Trophoblast cell (in vitro differentiated cells and primary cell): Measurements from ENCODE around the gene ERBB4.

ENCODE experiments used
- DNase-seq, 2 donors: peaks; one replicate each; pipeline ENCODE4 v3.0.0-alpha.2; 2016
- H2AFZ ChIP-seq: 2 replicates; pipeline ENCODE4 v1.6.1; 2013; ENCODE audit warnings: low read length, moderate library complexity, mild to moderate bottlenecking; ENCODE audit not compliant: insufficient read depth, poor library complexity
- H2AK5ac ChIP-seq: 2 replicates; pipeline ENCODE4 v1.6.1; 2013; ENCODE audit warnings: mild to moderate bottlenecking, low read length
- H2BK120ac ChIP-seq: 2 replicates; pipeline ENCODE4 v1.6.1; 2013; ENCODE audit warnings: low read length, mild to moderate bottlenecking, moderate library complexity; ENCODE audit not compliant: insufficient read depth, poor library complexity
- H2BK12ac ChIP-seq: 2 replicates; pipeline ENCODE4 v1.6.1; 2013; ENCODE audit warnings: mild to moderate bottlenecking, low read length, moderate library complexity
- H2BK5ac ChIP-seq: 2 replicates; pipeline ENCODE4 v1.6.1; 2013; ENCODE audit warnings: low read length, low read depth, moderate library complexity, mild to moderate bottlenecking; ENCODE audit not compliant: poor library complexity
- H3K14ac ChIP-seq: 2 replicates; pipeline ENCODE4 v1.6.1; 2013; ENCODE audit warnings: mild to moderate bottlenecking, low read length
- H3K18ac ChIP-seq: 2 replicates; pipeline ENCODE4 v1.6.1; 2013; ENCODE audit warnings: mild to moderate bottlenecking, low read length
- H3K23ac ChIP-seq: 2 replicates; pipeline ENCODE4 v1.6.1; 2013; ENCODE audit warnings: low read length
- H3K27ac ChIP-seq: 2 replicates; pipeline ENCODE4 v1.5.1; 2013; ENCODE audit warnings: low read depth, mild to moderate bottlenecking, inconsistent platforms, low read length, moderate library complexity
- H3K27me3 ChIP-seq: 2 replicates; pipeline ENCODE4 v1.6.1; 2013; ENCODE audit warnings: inconsistent platforms, mild to moderate bottlenecking, low read length, moderate library complexity; ENCODE audit not compliant: insufficient read depth
- H3K36me3 ChIP-seq, 2 experiments: 1 replicate in 1 of 2; 2 replicates in 1 of 2; pipeline ENCODE4 v1.6.1; 2013; ENCODE audit warnings: low read length in 2 of 2, mild to moderate bottlenecking in 2 of 2, moderate library complexity in 1 of 2; ENCODE audit not compliant: insufficient read depth in 2 of 2, control insufficient read depth in 1 of 2
- H3K4ac ChIP-seq: 2 replicates; pipeline ENCODE4 v1.6.1; 2013; ENCODE audit warnings: low read depth, mild to moderate bottlenecking, low read length, moderate library complexity
- H3K4me1 ChIP-seq, 2 experiments: 1 replicate in 1 of 2; 2 replicates in 1 of 2; pipeline ENCODE4 v1.6.1; 2013; ENCODE audit warnings: low read length in 2 of 2, mild to moderate bottlenecking in 2 of 2, moderate library complexity in 1 of 2; ENCODE audit not compliant: insufficient read depth in 2 of 2, control insufficient read depth in 1 of 2
- H3K4me2 ChIP-seq: 2 replicates; pipeline ENCODE4 v1.6.1; 2013; ENCODE audit warnings: inconsistent platforms, mild to moderate bottlenecking, low read length, moderate library complexity
- H3K4me3 ChIP-seq: 2 replicates; pipeline ENCODE4 v1.5.1; 2013; ENCODE audit warnings: mild to moderate bottlenecking, low read depth, low read length, inconsistent platforms
- H3K79me1 ChIP-seq: one replicate; pipeline ENCODE4 v1.6.1; 2013; ENCODE audit warnings: low read length
- H3K79me2 ChIP-seq: 2 replicates; pipeline ENCODE4 v1.6.1; 2013; ENCODE audit warnings: low read length, mild to moderate bottlenecking; ENCODE audit not compliant: control insufficient read depth, insufficient read depth, poor library complexity
- H3K9ac ChIP-seq: 2 replicates; pipeline ENCODE4 v1.6.1; 2013; ENCODE audit warnings: mild to moderate bottlenecking, low read length
- H3K9me3 ChIP-seq: 2 replicates; pipeline ENCODE4 v1.6.1; 2013; ENCODE audit warnings: low read depth, mild to moderate bottlenecking, control low read depth, inconsistent platforms, low read length; ENCODE audit not compliant: insufficient read depth
- H4K12ac ChIP-seq: 2 replicates; pipeline ENCODE4 v1.6.1; 2013; ENCODE audit warnings: low read depth, mild to moderate bottlenecking, low read length, moderate library complexity
- H4K8ac ChIP-seq: 2 replicates; pipeline ENCODE4 v1.6.1; 2013; ENCODE audit warnings: low read depth, mild to moderate bottlenecking, low read length, moderate library complexity
- H4K91ac ChIP-seq: one replicate; pipeline ENCODE4 v1.6.1; 2013; ENCODE audit warnings: low read depth, mild to moderate bottlenecking, low read length, moderate library complexity
- WGBS: extraction: QIAGEN DNeasy Blood & Tissue Kit; methylation state at CpG from one replicate; pipeline ENCODE4 v1.1.7; 2013; ENCODE audit warnings: missing lambda C conversion rate; ENCODE audit not compliant: insufficient read length, insufficient coverage; ENCODE audit errors: extremely low coverage; 5-methylcytosine and 5-hydroxymethylcytosine counted together

The ERBB4 gene

DNA sequence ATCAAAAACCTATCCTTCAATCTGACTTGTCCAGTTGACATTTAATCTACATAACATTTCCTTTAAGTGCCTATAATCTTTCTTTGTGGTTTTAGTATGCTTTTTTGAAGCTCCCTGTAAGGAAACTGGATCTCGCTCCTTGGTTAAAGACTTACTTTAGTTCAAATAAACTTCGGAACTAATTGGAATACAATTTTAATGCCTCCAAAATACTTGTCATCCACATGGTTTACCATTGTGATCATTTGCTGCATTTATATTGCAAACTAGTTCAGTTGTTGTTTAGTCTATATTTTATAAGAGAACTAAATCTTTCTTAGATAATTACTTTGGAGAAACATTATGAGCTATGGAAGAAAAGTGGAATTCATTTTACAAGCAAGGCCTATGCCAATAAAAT, 496.0 kb downstream of the ERBB4 start:
- Histone ChIP-seq H3K79me1 (no peaks in the 10 kb centered on the region), H3K36me3 (no peaks in the 10 kb centered on the region), H2BK5ac (no peak overlapping the region), H2AFZ (no peak overlapping the region), H4K8ac (no peak overlapping the region), H4K91ac (no peak overlapping the region), H3K27me3 (no peaks in the 10 kb centered on the region), H3K4me2 (no peak overlapping the region), H3K4me3 (no peak overlapping the region), H2BK120ac (no peak overlapping the region), H3K4me1 (no peaks in the 10 kb centered on the region), H2AK5ac (no peak overlapping the region), H2BK12ac (no peak overlapping the region), H3K79me2 (no peaks in the 10 kb centered on the region), H3K27ac (no peak overlapping the region), H4K12ac (no peak overlapping the region), H3K9ac (no peak overlapping the region), H3K9me3 (no peaks in the 10 kb centered on the region), H3K23ac (no peak overlapping the region), H3K4ac (no peak overlapping the region), H3K18ac (no peak overlapping the region), H3K14ac (no peak overlapping the region)
- WGBS, result no CpG with 5 or more reads among the region's 2 CpGs
- no peak for DNase-seq

- H3K23ac ChIP-seq, result no peak overlapping the region
- no peak overlapping the region for H3K4me2 ChIP-seq
- no peak overlapping the region for H2AK5ac ChIP-seq
- H3K4me1 ChIP-seq, result no peaks in the 10 kb centered on the region
- no peak overlapping the region for H4K91ac ChIP-seq
- H4K8ac ChIP-seq, result no peak overlapping the region
- H3K79me1 ChIP-seq, result no peaks in the 10 kb centered on the region
- H3K9me3 ChIP-seq, result no peaks in the 10 kb centered on the region
- no peak overlapping the region for H3K27ac ChIP-seq
- H3K4me3 ChIP-seq, result no peak overlapping the region
- no peak overlapping the region for H2BK120ac ChIP-seq
- no peak overlapping the region for H3K9ac ChIP-seq
- no peaks in the 10 kb centered on the region for H3K79me2 ChIP-seq
- no peaks in the 10 kb centered on the region for H3K27me3 ChIP-seq
- H3K18ac ChIP-seq, result no peak overlapping the region
- H2BK12ac ChIP-seq, result no peak overlapping the region
- H2AFZ ChIP-seq, result no peak overlapping the region
- H3K4ac ChIP-seq, result no peak overlapping the region
- H2BK5ac ChIP-seq, result no peak overlapping the region
- no peak overlapping the region for H3K14ac ChIP-seq
- H4K12ac ChIP-seq, result no peak overlapping the region
- no peaks in the 10 kb centered on the region for H3K36me3 ChIP-seq
- no peak for DNase-seq
Measured at GRCh38 chr2:212037062-212037461, 501.5 kb downstream of the ERBB4 start.

GRCh38 chr2:212034841-212035585, 503.6 kb downstream of the ERBB4 start:
- Histone ChIP-seq H3K23ac (no peak overlapping the region), H3K27ac (no peak overlapping the region), H4K8ac (no peak overlapping the region), H3K79me2 (no peaks in the 10 kb centered on the region), H2BK12ac (no peak overlapping the region), H3K9me3 (no peaks in the 10 kb centered on the region), H4K12ac (no peak overlapping the region), H3K79me1 (no peaks in the 10 kb centered on the region), H3K4me2 (no peak overlapping the region), H2AFZ (no peak overlapping the region), H3K4ac (no peak overlapping the region), H2AK5ac (no peak overlapping the region), H4K91ac (no peak overlapping the region), H3K18ac (no peak overlapping the region), H3K9ac (no peak overlapping the region), H3K4me1 (no peaks in the 10 kb centered on the region), H2BK5ac (no peak overlapping the region), H3K36me3 (no peaks in the 10 kb centered on the region), H3K14ac (no peak overlapping the region), H3K4me3 (no peak overlapping the region), H2BK120ac (no peak overlapping the region), H3K27me3 (no peaks in the 10 kb centered on the region)
- no peak for DNase-seq
- no CpG with 5 or more reads among the region's 4 CpGs for WGBS

GRCh38 chr2:212033888-212034287, 504.7 kb downstream of the ERBB4 start:
- H2BK5ac ChIP-seq, result no peak overlapping the region

More at GRCh38 chr2:212033888-212034287, 504.7 kb downstream of the ERBB4 start:
- Histone ChIP-seq H3K79me1 (no peaks in the 10 kb centered on the region), H3K9me3 (no peaks in the 10 kb centered on the region), H2BK120ac (no peak overlapping the region), H2BK12ac (no peak overlapping the region), H3K18ac (no peak overlapping the region), H3K4me3 (no peak overlapping the region), H3K79me2 (no peaks in the 10 kb centered on the region), H3K23ac (no peak overlapping the region), H4K12ac (no peak overlapping the region), H3K36me3 (no peaks in the 10 kb centered on the region), H3K27ac (no peak overlapping the region), H2AFZ (no peak overlapping the region), H3K9ac (no peak overlapping the region), H3K4me2 (no peak overlapping the region), H3K4me1 (no peaks in the 10 kb centered on the region), H3K4ac (no peak overlapping the region), H2AK5ac (no peak overlapping the region), H3K14ac (no peak overlapping the region), H3K27me3 (no peaks in the 10 kb centered on the region), H4K91ac (no peak overlapping the region), H4K8ac (no peak overlapping the region)
- no peak for DNase-seq
